Immature natural killer cell (primary cell): Measurements from ENCODE around the gene TMEM38A. TPM values are rescaled to one million over a fixed set of nuclear protein-coding genes. Genes with fewer than 3 reads are reported as not detected.
A peak's percentile ranks its signal among the peaks of the same experiment; 100 is the strongest.

Experiments
- DNase-seq, 3 donors: peaks; one replicate each; pipeline ENCODE4 v3.0.0; 2022; ENCODE audit warnings: mixed read lengths in 1 of 3
- H3K27ac Mint-ChIP-seq, 6 donors: one replicate each; pipeline ENCODE4 v1.8.0; 2020; ENCODE audit warnings: mixed read lengths in 6 of 6, mild to moderate bottlenecking in 5 of 6, inconsistent platforms in 4 of 6, moderate library complexity in 3 of 6
- H3K27me3 Mint-ChIP-seq, 3 donors: one replicate each; pipeline ENCODE4 v1.8.0; 2020 to 2021; ENCODE audit warnings: low read depth in 3 of 3, mild to moderate bottlenecking in 3 of 3, mixed read lengths in 3 of 3, moderate library complexity in 3 of 3, inconsistent platforms in 1 of 3
- H3K36me3 Mint-ChIP-seq, 3 donors: one replicate each; pipeline ENCODE4 v1.8.0; 2020; ENCODE audit warnings: mixed read lengths in 3 of 3, inconsistent platforms in 2 of 3, mild to moderate bottlenecking in 2 of 3
- H3K4me1 Mint-ChIP-seq, 2 donors: one replicate each; pipeline ENCODE4 v1.8.0; 2020; ENCODE audit warnings: inconsistent platforms in 2 of 2, mild to moderate bottlenecking in 2 of 2, mixed read lengths in 2 of 2, moderate library complexity in 1 of 2
- H3K4me3 Mint-ChIP-seq, 5 donors: one replicate each; pipeline ENCODE4 v1.8.0; 2020; ENCODE audit warnings: mild to moderate bottlenecking in 5 of 5, mixed read lengths in 5 of 5, inconsistent platforms in 3 of 5, moderate library complexity in 3 of 5
- H3K9me3 Mint-ChIP-seq, 6 donors: one replicate each; pipeline ENCODE4 v1.8.0; 2020; ENCODE audit warnings: mild to moderate bottlenecking in 6 of 6, mixed read lengths in 6 of 6, inconsistent platforms in 4 of 6, moderate library complexity in 3 of 6
- polyA plus RNA-seq, 3 donors: library from polyadenylated mRNA; unstranded; fragments of 300-500 nt; fragmentation: Illumina TruSeq; gene quantifications; one replicate each; pipeline ENCODE4 v1.2.3, GENCODE V29; 2021

Gene TMEM38A, protein sequence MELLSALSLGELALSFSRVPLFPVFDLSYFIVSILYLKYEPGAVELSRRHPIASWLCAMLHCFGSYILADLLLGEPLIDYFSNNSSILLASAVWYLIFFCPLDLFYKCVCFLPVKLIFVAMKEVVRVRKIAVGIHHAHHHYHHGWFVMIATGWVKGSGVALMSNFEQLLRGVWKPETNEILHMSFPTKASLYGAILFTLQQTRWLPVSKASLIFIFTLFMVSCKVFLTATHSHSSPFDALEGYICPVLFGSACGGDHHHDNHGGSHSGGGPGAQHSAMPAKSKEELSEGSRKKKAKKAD
- polyA plus RNA-seq = 1 to 10 TPM in 2 of 3 donors, under 1 TPM in 1; 0.78 to 3.2 (median 1.5) TPM

DNA sequence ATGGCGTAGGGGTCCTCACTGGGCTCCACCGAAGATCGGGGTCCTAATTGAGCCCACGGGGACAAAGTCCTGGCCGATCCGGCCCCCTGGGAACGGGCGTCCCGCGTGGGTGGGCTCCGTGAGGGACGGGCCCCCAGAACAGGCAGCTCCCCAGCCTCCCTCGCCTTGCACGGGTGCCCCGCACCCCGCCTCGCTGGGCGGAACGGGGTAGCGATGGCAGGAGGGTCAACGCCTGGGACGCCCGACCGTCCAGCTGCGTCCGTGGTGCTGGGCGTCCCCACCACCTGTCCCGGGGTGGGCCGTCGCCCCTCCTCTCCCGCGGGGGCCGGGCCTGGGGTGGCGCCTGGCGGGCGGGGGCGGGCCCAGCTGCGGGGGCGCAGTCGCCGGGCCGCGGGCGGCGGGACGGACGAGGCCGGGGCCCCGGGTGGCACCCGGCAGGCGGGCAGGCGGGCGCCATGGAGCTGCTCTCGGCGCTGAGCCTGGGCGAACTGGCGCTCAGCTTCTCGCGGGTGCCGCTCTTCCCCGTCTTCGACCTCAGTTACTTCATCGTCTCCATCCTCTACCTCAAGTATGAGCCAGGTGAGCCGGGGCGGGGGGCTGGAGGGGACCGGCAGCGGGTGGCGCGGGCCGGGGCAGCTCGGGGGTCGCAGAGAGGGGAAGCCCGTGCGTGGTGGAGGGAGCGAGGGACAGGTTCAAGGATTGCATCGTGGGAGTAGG, at the start of gene TMEM38A:
Gene TMEM38A (plus strand): TSS at position 377 of the 717 bp plus-strand sequence. CDS start 79 bp downstream, at position 456.
- Mint-ChIP-seq H3K27ac (peak within 1 kb of the TSS; percentile 95 to 100 (median 98)), H3K4me3 (peak within 1 kb of the TSS; percentile 97 to 100 (median 99)), H3K9me3 (no peaks in the 10 kb centered on the region), H3K4me1 (peaks cover 46 to 52% of the 10 kb centered on the region in 2 donors), H3K27me3 (peaks cover 4 to 12% (median 11%) of the 10 kb centered on the region in 3 donors), H3K36me3 (peaks cover 4 to 14% (median 4%) of the 10 kb centered on the region in 3 donors)
- peak; percentile 45 to 52 (median 51) for DNase-seq

DNA sequence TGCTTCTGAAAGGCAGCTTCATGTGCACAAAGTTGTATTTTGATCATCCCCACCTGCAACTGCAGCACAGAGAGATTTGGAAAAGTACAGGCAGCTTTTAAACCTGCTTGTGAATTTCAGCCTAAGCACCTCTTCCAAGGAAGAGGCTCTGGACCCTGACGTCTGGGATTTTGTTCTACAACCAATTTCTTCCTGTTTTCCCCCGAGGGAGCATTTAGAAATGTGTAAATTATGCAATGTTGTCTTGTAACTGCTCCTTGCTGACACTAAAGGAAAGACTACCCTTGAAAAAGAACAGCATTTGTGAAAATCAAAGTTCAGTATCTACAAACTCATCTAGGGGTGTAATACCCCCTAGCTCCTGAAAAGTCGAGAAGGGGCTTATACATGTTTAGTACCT, 48.3 kb upstream of the TMEM38A start:
- Mint-ChIP-seq H3K27ac (peak overlapping the region in 2 of 6 donors; percentile 49), H3K9me3 (no peaks in the 10 kb centered on the region), H3K4me1 (peaks cover 77 to 90% of the 10 kb centered on the region in 2 donors), H3K27me3 (peaks cover 0 to 3% (median 0%) of the 10 kb centered on the region in 3 donors), H3K36me3 (no peaks in the 10 kb centered on the region), H3K4me3 (no peak overlapping the region)
- no peak for DNase-seq

GRCh38 chr19:16613841-16614240, 47.1 kb upstream of the TMEM38A start:
- Mint-ChIP-seq H3K4me3 (no peak overlapping the region), H3K4me1 (peaks cover 77 to 89% of the 10 kb centered on the region in 2 donors), H3K27ac (peak overlapping the region in 1 of 6 donors; percentile 67), H3K27me3 (peaks cover 0 to 6% (median 3%) of the 10 kb centered on the region in 3 donors), H3K9me3 (no peaks in the 10 kb centered on the region), H3K36me3 (no peaks in the 10 kb centered on the region)
- DNase-seq = no peak

GRCh38 chr19:16614941-16615340, 46.0 kb upstream of the TMEM38A start:
- peak overlapping the region; percentile 14 to 83 (median 47) for H3K27ac Mint-ChIP-seq
- peak overlapping the region in 2 of 5 donors; percentile 27 to 61 for H3K4me3 Mint-ChIP-seq
- peaks cover 0 to 9% (median 5%) of the 10 kb centered on the region in 3 donors for H3K27me3 Mint-ChIP-seq
- no peak for DNase-seq
- H3K9me3 Mint-ChIP-seq = no peaks in the 10 kb centered on the region
- peaks cover 84 to 93% of the 10 kb centered on the region in 2 donors for H3K4me1 Mint-ChIP-seq
- no peaks in the 10 kb centered on the region for H3K36me3 Mint-ChIP-seq

- Mint-ChIP-seq H3K36me3 (no peaks in the 10 kb centered on the region), H3K4me1 (peaks cover 89 to 95% of the 10 kb centered on the region in 2 donors), H3K27ac (peak overlapping the region in 4 of 6 donors; percentile 19 to 70 (median 38)), H3K27me3 (peaks cover 0 to 11% (median 5%) of the 10 kb centered on the region in 3 donors), H3K9me3 (no peaks in the 10 kb centered on the region), H3K4me3 (no peak overlapping the region)
- DNase-seq = no peak
Measured at GRCh38 chr19:16615808-16616207, 45.1 kb upstream of the TMEM38A start.

- H3K27ac Mint-ChIP-seq = peak overlapping the region in 4 of 6 donors; percentile 20 to 53 (median 35)
- no peaks in the 10 kb centered on the region for H3K9me3 Mint-ChIP-seq
- H3K4me3 Mint-ChIP-seq = peak overlapping the region in 1 of 5 donors; percentile 18
- DNase-seq = no peak
- H3K4me1 Mint-ChIP-seq = peaks cover 85 to 91% of the 10 kb centered on the region in 2 donors
- no peaks in the 10 kb centered on the region for H3K36me3 Mint-ChIP-seq
- peaks cover 0 to 13% (median 5%) of the 10 kb centered on the region in 3 donors for H3K27me3 Mint-ChIP-seq
Measured at GRCh38 chr19:16618248-16618647, 42.7 kb upstream of the TMEM38A start.

GRCh38 chr19:16619457-16619856, 41.5 kb upstream of the TMEM38A start:
- Mint-ChIP-seq H3K27ac (peak overlapping the region; percentile 44 to 84 (median 69)), H3K36me3 (no peaks in the 10 kb centered on the region), H3K4me3 (peak overlapping the region; percentile 38 to 73 (median 41)), H3K9me3 (no peaks in the 10 kb centered on the region), H3K4me1 (peaks cover 81 to 92% of the 10 kb centered on the region in 2 donors), H3K27me3 (peaks cover 0 to 13% (median 4%) of the 10 kb centered on the region in 3 donors)
- DNase-seq = peak in 2 of 3 donors; percentile 21 to 22

DNA sequence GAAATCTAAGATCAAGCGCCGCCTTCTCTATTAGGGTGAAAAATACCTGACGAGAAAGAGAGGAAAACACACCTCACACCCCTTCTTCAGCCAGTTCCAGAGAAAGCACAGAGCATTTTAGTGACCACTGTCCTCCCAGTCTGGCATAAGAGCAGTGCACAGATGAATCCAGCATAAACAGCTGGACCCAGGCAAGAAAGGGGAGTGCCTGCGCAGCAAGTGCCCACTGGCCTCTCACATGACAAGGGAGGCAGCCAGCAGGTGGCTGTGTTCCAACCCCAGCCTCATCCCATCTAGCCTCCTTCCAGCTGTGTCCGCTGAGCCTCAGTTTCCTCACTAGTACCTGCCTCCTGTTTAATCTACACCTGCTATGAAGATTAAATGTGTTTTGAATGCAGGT, 40.9 kb upstream of the TMEM38A start:
- H3K36me3 Mint-ChIP-seq = no peaks in the 10 kb centered on the region
- H3K4me1 Mint-ChIP-seq = peaks cover 77 to 89% of the 10 kb centered on the region in 2 donors
- peak overlapping the region in 4 of 5 donors; percentile 41 to 47 (median 41) for H3K4me3 Mint-ChIP-seq
- peak overlapping the region; percentile 3 to 84 (median 45) for H3K27ac Mint-ChIP-seq
- no peaks in the 10 kb centered on the region for H3K9me3 Mint-ChIP-seq
- peaks cover 0 to 13% (median 4%) of the 10 kb centered on the region in 3 donors for H3K27me3 Mint-ChIP-seq
- no peak for DNase-seq

DNA sequence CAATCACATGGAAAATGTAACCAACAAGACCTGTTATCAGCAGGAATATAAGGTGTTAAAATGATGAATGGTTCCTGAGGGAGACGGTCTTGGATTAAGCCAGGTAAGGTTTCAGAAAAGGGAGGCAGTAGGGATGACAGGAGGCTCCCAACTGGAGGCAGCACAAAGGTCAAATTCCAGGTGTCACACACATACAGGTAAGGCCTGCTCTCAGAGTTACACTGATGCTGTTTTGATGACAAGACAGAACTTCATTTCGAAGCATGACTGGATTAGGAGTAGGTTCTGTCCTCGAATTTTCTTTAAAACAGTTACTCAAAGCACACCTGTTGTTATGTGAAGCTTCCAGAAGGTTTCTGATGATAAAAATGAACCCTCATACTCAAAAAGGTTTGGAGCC, 40.4 kb upstream of the TMEM38A start:
- no peaks in the 10 kb centered on the region for H3K9me3 Mint-ChIP-seq
- peak overlapping the region in 3 of 6 donors; percentile 1 to 33 (median 14) for H3K27ac Mint-ChIP-seq
- peaks cover 0 to 4% (median 4%) of the 10 kb centered on the region in 3 donors for H3K36me3 Mint-ChIP-seq
- peaks cover 76 to 89% of the 10 kb centered on the region in 2 donors for H3K4me1 Mint-ChIP-seq
- peaks cover 0 to 13% (median 4%) of the 10 kb centered on the region in 3 donors for H3K27me3 Mint-ChIP-seq
- no peak overlapping the region for H3K4me3 Mint-ChIP-seq
- no peak for DNase-seq

GRCh38 chr19:16621165-16621800, 39.7 kb upstream of the TMEM38A start:
- peaks cover 0 to 5% (median 4%) of the 10 kb centered on the region in 3 donors for H3K36me3 Mint-ChIP-seq
- H3K27ac Mint-ChIP-seq = peak overlapping the region in 3 of 6 donors; percentile 14 to 61 (median 16)
- no peak overlapping the region for H3K4me3 Mint-ChIP-seq
- H3K4me1 Mint-ChIP-seq = peaks cover 76 to 89% of the 10 kb centered on the region in 2 donors
- H3K9me3 Mint-ChIP-seq = no peaks in the 10 kb centered on the region
- peaks cover 0 to 13% (median 3%) of the 10 kb centered on the region in 3 donors for H3K27me3 Mint-ChIP-seq
- no peak for DNase-seq

- Mint-ChIP-seq H3K27ac (peak overlapping the region in 1 of 6 donors; percentile 7), H3K36me3 (peaks cover 0 to 5% (median 4%) of the 10 kb centered on the region in 3 donors), H3K27me3 (peaks cover 1 to 15% (median 7%) of the 10 kb centered on the region in 3 donors), H3K9me3 (no peaks in the 10 kb centered on the region), H3K4me1 (peaks cover 68 to 82% of the 10 kb centered on the region in 2 donors), H3K4me3 (no peak overlapping the region)
- no peak for DNase-seq
Measured at GRCh38 chr19:16623066-16623465, 37.9 kb upstream of the TMEM38A start.

GRCh38 chr19:16623576-16623975, 37.4 kb upstream of the TMEM38A start:
- Mint-ChIP-seq H3K4me1 (peaks cover 64 to 77% of the 10 kb centered on the region in 2 donors), H3K36me3 (peaks cover 0 to 5% (median 4%) of the 10 kb centered on the region in 3 donors), H3K27me3 (peaks cover 5 to 14% (median 7%) of the 10 kb centered on the region in 3 donors), H3K27ac (peak overlapping the region in 2 of 6 donors; percentile 7 to 31), H3K4me3 (no peak overlapping the region), H3K9me3 (no peaks in the 10 kb centered on the region)
- DNase-seq = no peak

DNA sequence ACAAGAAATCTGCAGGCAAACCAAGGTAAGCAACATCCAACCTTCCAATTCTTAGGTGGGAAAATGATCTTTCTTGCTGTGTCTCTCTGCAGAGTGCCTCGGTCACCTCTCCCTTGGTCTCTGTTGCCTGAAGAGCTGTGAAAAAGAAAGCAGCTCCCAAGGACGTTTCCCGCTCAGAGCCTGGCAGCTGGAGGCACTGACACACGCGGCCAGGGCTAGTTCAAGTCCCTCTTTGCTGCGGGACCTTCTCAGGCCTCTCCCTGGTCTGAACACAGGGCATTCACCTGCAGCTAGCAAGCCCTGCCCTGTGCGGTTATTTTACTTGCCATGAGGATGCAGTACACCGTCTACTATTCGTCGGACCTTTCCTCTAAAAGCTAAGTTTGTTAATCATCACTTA, 36.7 kb upstream of the TMEM38A start:
- Mint-ChIP-seq H3K27me3 (peaks cover 5 to 13% (median 7%) of the 10 kb centered on the region in 3 donors), H3K36me3 (peaks cover 0 to 5% (median 4%) of the 10 kb centered on the region in 3 donors), H3K4me1 (peaks cover 63 to 76% of the 10 kb centered on the region in 2 donors), H3K4me3 (no peak overlapping the region), H3K27ac (peak overlapping the region in 1 of 6 donors; percentile 29), H3K9me3 (no peaks in the 10 kb centered on the region)
- no peak for DNase-seq
